HG02759 (cell line): Measurements from ENCODE around the gene MAST1.
A peak's percentile ranks its signal among the peaks of the same experiment; 100 is the strongest.
"Not testable (repeated sequence)": the region's sequence is repeated elsewhere in the genome, so short reads cannot be mapped to it uniquely, and the experiment has no call there.

Experiments
- ATAC-seq: cut with Tn5 transposase; IDR thresholded peaks from one replicate; pipeline ENCODE4 v1.9.1; 2021; ENCODE audit warnings: mild to moderate bottlenecking, moderate library complexity; ENCODE audit not compliant: unreplicated experiment

The MAST1 gene

DNA sequence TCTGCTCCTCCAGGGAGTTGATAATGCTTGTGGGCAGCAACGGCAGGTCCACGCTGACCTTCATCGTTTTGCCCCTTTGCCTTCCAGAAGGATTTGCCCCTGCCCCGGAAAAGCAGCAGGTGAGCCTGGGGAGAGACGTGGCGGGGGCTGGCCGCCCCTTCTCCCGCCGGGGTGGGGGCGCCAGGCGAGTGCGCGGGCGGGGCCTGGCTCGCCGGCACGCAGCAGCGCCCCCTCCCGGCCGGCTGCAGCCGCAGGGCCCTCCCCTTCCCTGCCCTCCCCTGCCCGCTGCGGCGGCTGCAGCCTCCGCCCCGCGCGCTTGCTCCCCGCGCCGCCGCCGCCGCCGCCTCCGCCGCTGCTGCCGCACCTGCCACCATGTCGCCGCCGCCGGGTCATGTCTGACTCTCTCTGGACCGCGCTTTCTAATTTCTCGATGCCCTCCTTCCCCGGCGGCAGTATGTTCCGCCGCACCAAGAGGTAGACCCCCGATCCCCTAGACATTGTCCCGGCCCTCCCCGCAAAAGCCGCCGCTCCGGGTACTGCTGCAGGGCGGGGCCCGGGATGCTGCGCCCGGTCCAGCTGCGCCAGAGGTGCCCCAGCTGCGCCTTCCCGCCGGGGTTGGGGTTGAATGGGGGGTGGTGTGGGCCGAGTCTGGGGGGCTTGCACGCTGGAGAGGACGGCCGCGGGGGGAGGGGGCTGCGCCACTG lies at the start of gene MAST1:
MAST1 (plus strand) TSS at position 334 of the 704 bp plus-strand sequence; CDS start at position 392, 58 bp downstream.
- ATAC-seq, result no peak

DNA sequence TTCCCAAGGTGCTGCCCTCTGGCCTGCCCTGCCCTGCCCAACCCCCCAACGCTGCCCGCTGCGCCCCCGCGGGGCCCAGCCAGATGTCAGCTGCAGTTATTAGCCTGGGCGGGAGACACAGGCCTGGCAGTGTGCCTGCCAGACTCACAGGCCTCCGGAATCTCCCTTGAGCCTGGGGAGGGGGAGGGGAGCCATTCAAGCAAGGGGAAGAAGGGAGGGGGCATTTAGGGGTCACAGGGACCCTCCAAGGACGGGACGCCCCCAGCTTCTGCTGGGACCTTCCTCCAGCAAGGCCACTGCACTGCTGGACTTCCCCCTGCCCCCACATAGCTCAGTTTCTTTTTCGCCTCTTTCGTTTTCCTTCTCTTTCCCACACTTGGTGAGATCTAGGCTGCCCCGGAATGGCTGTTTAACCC lies 49.6 kb upstream of the MAST1 start:
- ATAC-seq, result no peak

DNA sequence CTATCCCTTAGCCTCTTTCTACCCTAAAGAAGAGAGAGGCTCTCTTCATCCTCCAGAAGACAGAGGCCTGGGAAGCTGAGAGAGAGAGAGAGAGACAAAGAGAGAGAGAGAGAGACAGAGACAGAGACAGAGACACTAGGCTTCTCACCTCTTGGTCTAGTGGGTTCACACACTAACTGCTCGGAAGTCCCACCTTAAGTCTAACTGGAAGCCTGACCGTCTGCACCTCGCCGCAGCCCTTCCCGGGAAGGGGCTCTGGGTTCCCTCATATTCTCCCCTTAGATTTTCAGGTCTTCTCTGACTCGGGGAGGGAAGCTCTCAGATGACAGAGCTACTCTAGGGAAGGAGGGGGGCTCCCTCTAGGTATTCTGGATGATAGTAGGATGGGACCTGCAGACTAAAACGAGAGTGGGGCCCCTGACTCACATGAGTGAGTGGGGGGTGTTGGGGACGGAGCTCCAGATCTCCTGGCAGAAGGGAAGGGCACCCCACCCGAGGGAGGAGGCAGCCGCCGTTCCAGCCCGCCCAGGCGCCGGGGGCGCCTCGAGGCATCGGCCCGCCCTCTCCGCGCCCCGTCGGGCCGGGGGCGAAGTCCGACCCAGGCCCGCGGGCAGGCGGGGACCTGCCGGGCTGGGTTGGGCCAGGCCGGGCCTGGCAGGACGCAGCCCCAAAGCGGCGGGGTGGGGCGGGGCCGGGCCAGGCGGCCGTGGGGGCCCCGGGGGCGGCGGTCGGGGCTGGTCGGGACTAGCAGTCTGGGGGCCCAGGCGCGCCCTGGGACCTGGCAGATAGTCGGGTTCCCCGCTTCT lies 49.0 kb upstream of the MAST1 start:
- no peak for ATAC-seq

DNA sequence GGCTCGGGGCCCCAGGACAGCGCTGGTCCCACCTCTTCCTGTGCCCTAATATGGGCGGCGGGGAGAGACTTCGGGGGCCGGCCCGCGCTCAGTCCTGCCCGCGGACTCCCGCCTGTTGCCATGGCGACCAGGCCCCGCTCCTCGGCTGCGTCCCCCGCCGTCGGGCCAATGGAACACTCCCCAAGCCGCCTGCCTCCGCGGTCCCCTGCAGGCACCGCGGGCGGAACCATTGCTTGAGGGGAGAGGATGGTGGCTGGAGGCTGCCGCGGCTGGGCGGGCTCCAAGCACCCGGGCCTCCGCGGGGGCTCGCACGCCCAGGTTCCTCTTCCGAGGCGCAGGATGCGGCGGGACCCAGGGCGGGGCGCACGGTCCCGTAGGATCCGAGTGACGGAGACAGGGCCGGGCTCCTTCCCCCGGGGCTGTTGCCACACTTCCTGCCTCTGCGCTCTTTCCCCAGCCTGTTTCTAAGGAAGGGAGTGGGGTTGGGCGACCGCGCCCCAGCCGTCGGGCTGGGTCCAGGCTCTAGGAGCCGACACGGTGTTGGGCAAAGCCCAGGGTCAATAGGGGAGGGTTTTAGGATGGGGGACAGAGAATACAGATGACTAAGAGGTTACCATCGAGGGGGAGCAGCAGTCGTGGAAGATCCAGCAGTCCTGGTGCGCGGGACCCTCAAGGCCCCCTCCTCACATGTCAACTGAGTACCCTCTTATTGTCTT lies 48.3 kb upstream of the MAST1 start:
- ATAC-seq, result peak; percentile 47

DNA sequence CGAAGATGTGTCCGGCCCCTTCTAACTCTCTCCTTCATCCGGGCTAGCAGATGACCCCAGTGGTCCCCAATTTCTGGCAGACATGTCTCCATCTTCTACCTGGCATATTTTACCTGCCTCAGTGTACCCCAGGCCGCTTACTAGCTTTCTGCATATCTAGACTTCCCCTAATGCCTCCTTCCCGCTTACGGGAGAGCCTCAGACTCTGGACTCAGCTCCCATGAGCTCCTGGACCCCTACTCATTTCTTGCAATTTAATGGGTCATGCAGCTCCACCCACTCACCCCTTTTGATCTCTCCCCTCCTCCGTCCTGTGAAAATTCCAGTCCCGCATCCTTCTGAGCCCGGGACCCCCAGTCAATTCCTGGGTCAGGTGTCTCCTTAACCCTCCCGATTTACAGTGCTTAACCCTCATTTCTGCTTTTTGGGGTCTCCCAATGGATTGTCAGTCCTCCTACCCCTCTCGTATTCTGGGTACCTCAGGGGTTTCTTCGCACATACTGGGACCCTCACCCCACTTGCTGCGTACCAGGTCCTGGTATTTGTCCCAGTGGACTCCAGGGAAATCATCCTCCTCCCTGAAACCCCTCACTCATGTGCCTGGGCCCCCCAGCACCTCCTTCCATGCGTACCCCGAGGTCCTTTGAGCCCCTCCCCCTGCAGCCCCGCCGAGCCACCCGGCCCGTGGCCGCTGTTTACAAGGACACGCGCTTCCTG lies 47.5 kb upstream of the MAST1 start:
- no peak for ATAC-seq

DNA sequence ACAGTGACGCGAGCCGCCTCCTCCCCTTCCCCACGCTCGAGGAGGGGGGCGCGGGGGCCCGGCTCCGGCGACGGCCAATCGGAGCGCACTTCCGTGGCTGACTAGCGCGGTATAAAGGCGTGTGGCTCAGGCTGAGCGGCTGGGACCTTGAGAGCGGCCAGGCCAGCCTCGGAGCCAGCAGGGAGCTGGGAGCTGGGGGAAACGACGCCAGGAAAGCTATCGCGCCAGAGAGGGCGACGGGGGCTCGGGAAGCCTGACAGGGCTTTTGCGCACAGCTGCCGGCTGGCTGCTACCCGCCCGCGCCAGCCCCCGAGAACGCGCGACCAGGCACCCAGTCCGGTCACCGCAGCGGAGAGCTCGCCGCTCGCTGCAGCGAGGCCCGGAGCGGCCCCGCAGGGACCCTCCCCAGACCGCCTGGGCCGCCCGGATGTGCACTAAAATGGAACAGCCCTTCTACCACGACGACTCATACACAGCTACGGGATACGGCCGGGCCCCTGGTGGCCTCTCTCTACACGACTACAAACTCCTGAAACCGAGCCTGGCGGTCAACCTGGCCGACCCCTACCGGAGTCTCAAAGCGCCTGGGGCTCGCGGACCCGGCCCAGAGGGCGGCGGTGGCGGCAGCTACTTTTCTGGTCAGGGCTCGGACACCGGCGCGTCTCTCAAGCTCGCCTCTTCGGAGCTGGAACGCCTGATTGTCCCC lies 46.8 kb upstream of the MAST1 start, which contains the start of gene JUNB:
JUNB (plus strand) TSS at position 142 of the 706 bp plus-strand sequence; CDS start at position 428, 286 bp downstream.
- peak; percentile 31 for ATAC-seq

DNA sequence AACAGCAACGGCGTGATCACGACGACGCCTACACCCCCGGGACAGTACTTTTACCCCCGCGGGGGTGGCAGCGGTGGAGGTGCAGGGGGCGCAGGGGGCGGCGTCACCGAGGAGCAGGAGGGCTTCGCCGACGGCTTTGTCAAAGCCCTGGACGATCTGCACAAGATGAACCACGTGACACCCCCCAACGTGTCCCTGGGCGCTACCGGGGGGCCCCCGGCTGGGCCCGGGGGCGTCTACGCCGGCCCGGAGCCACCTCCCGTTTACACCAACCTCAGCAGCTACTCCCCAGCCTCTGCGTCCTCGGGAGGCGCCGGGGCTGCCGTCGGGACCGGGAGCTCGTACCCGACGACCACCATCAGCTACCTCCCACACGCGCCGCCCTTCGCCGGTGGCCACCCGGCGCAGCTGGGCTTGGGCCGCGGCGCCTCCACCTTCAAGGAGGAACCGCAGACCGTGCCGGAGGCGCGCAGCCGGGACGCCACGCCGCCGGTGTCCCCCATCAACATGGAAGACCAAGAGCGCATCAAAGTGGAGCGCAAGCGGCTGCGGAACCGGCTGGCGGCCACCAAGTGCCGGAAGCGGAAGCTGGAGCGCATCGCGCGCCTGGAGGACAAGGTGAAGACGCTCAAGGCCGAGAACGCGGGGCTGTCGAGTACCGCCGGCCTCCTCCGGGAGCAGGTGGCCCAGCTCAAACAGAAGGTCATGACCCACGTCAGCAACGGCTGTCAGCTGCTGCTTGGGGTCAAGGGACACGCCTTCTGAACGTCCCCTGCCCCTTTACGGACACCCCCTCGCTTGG lies 46.1 kb upstream of the MAST1 start:
- no peak for ATAC-seq

DNA sequence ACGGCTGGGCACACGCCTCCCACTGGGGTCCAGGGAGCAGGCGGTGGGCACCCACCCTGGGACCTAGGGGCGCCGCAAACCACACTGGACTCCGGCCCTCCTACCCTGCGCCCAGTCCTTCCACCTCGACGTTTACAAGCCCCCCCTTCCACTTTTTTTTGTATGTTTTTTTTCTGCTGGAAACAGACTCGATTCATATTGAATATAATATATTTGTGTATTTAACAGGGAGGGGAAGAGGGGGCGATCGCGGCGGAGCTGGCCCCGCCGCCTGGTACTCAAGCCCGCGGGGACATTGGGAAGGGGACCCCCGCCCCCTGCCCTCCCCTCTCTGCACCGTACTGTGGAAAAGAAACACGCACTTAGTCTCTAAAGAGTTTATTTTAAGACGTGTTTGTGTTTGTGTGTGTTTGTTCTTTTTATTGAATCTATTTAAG lies 45.4 kb upstream of the MAST1 start:
- no peak for ATAC-seq

DNA sequence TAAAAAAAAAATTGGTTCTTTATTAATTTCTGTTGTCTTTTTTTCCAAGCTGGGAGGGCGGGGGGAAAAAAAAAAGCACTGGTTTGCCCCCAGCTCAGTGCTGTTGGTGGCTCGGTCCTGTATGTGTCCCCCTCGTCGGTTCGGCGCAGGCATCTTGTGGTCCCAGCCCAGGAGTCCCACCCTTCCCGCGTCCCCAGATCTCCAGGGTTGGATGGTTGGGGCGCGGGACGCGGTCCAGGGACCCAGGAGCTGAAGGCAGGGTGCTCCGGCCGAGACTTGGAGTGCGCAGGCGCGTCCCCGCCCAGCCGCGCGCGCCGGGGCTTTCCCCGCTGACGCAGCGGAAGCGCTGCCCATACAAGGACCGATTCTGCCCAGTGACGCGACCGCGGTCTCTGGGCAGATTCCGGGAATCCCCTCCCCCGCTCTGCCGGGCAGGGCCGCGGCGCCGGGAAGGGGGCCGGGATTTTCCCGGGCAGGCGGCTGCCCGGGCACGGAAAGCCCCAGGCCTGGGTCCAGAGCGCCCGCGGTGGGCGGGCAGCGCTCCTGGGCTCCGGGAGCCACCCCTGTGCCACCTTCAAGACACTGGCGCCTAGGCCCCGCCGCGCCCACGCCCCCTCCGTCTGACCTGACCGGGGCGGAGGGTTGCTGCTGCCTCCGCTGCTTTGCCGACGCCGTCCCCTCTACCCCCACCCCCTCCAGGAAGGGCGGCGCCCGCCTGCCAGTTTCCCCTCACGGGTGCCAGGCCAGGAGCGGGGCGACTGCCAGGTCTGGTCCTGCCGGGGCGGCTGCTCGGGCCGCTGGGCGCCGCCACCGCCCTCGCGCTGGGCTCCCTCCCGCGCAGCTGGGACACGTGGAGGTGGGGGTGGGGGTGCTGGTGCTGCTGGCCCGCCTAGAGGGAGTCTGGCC lies 44.8 kb upstream of the MAST1 start:
- peak; percentile 34 for ATAC-seq

DNA sequence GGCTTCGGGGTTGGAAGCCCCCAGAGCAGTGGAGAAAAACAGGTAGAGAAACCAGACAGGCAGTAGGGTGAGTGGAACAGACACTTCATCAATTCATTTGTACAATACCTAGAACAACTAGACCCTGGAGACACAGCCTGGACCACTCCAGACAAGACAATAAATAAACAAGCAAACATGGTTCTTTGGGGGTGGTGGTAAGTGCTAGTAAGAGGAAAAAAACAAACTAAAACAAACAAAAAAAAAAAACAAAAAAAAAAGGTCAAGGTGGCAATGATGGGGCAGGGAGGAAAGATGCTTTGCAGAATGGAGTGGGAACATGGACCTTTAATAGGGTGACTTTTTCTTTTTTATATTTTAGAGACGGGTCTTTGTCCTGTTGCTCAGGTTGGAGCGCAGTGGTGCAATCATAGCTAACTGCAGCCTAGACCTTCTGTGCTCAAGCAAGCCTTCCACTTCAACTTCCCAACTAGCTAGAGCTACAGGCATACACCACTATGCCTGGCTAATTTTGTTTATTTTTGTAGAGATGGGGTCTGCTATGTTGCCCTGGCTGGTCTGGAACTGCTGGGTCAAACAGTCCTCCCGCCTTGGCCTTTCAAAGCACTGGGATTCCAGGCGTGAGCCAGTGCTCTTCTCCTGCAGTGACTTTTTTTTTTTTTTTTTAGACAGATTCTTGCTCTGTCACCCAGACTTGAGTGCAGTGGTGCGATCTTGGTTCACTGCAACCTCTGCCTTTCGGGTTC lies 43.9 kb upstream of the MAST1 start:
- no peak for ATAC-seq

DNA sequence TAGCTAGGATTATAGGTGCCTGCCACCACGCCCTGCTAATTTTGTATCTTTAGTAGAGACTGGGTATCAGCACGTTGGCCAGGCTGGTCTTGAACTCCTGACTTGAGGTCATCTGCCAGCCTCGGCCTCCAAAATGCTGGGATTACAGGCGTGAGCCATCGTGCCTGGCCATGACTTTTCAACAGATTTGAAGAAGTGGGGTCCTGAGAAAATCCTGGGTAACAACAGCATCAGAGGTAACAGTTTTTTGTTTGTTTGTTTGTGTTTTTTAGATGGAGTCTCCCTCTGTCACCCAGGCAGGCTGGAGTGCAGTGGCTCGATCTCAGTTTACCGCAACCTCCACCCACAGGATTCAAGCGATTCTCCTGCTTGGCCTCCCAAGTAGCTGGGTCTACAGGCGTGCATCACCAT lies 43.3 kb upstream of the MAST1 start:
- no peak for ATAC-seq

DNA sequence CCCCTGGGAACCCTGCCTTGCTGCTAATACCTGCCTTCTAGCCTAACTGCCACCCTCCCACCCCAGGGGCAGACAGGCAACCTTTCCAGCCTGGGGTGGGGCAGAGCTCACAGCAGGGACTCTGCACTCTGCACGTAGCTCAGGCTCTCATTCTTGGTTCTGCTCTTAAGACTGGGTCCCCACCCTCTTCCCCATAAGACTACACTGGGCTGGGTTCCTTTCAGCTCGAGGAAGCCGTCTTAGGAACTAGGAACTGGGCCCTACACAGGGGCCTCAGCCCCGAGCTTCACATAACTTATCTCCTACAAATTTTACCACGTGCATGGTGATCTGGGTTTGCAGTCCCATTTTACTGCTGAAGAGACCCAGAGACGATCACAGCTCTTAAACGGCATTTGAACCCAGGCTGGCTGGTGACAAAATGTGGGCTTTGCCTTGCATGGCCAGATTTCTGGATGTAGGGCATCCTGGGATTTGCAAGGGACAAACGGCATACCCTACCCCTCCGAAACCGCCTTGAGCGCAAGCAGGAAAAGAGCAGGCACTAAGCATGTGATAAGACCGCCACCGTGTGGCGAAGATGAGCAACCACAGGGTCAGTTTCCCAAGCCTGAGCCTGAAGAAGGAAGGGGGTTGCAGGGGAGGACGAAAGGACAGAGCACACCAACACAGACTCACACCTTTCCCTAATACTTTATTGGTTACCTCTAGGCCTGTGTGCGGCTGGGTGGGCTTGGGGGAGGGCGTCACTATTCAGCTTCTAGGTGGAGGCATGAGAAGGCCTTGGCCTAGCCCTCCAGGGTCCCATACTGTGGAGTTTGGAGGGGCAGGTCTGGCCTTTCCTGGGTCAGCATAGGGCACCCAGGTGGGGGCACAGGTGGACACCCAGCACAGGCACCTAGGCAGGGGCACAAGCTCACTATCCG lies 41.9 kb upstream of the MAST1 start:
- no peak for ATAC-seq

DNA sequence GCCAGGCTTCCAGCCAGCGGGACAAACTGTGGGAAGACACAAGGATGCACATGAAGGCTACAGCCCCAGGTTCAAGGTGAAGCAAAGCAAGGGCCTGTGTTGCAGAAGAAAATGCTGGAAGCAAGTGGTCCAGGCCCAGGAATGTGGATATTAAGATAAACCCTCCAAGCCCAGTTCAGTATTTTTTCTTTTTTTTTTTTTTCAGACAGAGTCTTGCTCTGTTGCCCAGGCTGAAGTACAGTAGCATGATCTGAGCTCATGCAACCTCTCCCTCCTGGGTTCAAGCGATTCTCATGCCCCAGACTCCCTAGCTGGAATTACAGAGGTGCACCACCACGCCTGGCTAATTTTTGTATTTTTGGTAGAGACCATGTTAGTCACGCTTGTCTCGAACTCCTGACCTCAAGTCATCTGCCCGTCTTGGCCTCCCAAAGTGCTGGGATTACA lies 41.2 kb upstream of the MAST1 start:
- ATAC-seq, result no peak

DNA sequence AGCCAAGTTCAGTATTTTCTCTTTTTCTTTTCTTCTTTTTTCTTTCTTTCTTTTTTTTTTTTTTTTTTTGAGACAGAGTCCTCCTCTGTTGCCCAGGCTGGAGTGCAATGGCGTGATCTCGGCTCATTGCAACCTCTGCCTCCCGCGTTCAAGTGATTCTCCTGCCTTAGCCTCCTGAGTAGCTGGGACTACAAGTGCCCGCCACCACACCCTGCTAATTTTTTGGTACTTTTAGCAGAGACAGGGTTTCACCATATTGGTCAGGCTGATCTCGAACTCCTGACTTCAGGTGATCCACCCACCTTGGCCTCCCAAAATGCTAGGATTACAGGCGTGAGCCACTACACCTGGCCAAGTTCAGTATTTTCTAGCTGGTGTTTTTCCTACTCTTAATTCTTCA lies 40.7 kb upstream of the MAST1 start:
- not testable (repeated sequence) for ATAC-seq

DNA sequence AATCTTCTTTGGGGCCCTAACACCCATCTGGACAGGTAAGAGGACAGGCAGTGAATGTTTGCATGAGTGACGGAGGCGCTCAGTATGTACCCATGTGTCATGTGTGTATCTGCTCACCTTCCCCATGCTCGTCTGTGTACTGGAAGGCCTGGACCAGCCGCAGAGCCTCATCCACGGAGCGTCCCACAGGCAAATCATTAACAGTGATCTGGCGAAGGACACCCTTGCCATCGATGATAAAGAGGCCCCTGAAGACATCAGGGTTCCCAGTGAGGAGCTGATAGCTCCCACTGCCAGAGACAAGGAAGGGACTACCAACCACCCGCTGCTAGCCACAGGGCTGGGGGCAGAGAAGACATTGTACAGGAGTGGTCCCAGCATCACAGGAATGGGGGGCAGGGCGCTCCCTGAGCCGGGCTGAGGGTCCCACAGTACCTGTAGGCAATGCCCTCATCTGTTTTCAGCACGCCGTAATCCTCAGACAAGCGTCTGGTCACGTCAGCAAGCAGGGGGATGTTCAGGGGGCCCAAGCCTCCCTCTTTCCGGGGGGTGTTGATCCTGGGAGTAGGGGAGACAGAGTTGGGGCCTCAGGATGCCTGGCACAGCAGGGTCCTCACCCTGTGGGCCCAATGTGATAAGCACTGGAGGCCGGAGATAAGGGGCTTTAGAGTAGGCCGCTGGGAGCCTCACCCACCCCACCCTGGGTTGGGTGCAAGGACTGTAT lies 38.4 kb upstream of the MAST1 start:
- ATAC-seq, result no peak

DNA sequence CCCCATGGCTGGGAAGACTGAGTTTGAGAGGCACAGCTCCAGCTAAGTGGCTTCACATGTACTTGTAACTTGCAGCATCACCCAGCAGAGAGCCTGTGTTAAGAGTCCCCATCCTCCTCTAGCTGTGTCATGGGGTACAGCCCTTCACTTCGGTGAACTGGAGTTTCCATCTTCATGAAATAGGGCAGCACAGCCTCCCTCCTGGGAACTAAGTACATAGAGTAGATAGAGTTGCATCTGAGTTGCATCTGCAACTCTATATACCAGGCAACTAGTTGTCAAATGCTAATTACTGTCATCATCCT lies 37.9 kb upstream of the MAST1 start:
- no peak for ATAC-seq
